Left hindlimb (tissue), 1 donor: ENCODE data around the gene SUPT3H.

ENCODE experiments used
- DNase-seq: peaks from one replicate; pipeline ENCODE4 v3.0.0-alpha.2; 2018

Gene SUPT3H

DNA sequence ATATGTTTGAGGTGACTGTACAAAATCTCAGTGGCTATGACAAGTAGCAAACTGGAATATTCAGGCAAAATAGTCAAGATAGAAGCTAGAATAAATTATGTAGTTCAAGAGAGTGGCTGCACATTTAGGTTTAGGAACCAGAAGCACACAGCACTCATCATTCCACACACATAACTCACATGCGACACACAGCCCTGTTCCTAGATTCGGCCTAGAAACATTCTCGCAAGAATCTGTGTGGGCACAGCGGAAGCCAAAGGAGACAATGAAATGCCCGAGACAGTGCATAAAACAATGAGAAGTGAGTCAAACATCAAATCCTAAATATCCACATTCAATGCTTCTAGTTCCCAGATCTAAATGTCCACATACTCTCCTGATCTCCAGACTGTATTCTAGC, 9.5 kb upstream of the SUPT3H start:
- no peak for DNase-seq

DNA sequence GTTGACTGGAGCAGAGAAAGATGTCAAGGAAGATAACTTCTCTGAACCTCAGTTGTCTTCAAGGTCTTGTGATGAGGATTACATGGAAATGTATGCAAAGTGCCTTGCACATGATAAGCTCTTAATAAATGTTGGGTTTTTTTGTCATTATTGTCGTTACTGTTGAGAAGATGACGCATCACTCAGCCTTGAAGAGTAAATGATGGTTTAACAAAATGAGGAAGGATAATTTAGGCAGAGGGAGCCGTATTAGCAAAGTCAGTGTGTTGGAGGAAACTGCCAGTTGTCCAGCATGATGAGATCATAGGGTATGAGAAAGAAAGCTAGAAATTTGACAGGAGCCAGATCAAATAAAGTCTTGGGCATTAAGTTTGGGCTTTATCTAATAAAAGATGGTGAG, 8.8 kb upstream of the SUPT3H start:
- DNase-seq, result no peak

- no peak for DNase-seq
Measured at GRCh38 chr6:45382391-45382790, 4.7 kb upstream of the SUPT3H start.

GRCh38 chr6:45378334-45378926, 696 bp upstream of the SUPT3H start:
- DNase-seq, result no peak

- DNase-seq, result no peak
Measured at GRCh38 chr6:45377043-45377553, 636 bp downstream of the SUPT3H start.

- DNase-seq, result no peak
Measured at GRCh38 chr6:45376310-45377042, 1.3 kb downstream of the SUPT3H start.

DNA sequence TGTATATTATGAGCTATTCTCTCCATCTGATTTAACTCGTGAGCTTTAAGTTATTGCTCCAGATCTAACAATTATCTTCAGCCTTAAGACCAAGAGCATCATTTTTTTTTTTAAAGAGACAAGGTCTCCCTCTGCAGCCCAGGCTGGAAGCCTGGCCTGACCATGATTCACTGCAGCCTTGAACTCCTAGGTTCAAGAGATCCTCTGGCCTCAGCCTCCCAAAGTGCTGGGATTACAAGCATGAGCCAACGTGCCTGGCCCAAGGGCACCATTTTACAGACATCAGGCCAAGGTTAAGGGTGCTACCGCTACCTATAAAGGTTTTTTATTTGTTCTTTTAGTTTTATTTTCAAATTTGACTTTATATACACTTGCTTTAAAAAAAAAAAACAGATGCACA, 2.3 kb downstream of the SUPT3H start:
- DNase-seq, result no peak

DNA sequence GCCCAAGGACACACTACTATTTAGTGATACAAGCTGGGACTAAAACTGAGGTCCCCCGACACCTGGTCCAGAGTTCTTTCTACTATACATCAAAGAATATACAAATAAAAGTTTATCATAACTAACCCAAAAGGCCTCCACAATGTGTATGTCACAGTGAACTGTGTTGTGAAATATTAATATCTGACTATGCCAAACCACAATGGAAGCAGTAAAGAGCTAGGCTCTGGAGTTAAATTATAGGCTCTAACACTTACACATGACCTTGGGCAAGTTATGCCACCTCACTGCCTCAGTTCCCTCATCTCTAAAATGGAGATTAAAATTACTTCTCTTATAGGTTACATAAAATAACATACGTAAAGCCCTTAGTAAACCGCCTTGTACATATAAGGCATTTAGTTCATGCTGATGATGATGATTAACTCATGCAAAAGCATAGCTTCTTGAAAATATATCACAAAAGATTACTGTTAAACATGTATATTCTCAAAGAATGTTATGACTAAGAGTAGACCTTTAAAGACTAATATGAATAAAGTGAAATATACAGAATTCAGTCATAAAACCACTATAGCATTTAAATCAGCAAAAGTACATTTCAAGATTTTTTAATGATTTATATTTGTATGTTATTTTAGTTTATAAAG, 5.7 kb downstream of the SUPT3H start:
- DNase-seq, result no peak

- DNase-seq, result no peak
Measured at GRCh38 chr6:45369870-45370269, 7.9 kb downstream of the SUPT3H start.

DNA sequence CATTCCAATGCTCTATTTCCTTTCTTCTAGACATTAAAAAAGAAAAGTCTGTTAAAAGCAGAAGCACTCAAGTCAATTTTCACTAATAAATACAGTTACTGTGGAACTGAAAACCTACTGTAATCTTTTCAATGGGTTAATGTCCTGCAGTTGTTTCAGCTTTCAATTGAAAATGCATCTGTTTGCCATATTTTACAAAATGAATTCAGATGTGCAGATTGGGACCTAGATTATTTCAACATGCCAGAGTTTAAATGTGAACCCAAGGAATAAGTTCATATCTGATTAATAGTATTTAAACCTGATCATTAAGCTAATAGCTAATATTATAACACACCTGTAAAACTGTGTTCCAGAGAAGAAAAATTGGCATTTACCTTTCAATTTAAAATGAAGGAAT, 9.7 kb downstream of the SUPT3H start:
- no peak for DNase-seq

DNA sequence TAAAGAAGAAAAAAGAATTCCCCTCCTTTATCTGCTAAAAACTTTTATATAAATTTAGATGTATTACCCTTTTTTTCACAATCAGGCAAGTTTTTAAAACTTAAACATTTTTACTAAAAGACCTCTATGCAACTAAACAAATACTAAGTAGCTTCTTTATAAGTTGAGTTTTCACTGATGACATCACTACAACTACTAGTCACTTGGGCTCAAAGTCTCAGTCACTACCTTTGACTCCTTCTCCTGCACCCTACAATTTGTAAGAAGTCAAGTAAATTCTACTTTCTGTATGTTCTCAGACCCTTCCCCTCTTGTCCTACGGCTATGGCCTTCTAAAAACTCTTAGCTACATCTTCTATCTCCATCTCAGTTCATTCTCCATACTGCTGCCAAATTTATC, 11.2 kb downstream of the SUPT3H start:
- no peak for DNase-seq

DNA sequence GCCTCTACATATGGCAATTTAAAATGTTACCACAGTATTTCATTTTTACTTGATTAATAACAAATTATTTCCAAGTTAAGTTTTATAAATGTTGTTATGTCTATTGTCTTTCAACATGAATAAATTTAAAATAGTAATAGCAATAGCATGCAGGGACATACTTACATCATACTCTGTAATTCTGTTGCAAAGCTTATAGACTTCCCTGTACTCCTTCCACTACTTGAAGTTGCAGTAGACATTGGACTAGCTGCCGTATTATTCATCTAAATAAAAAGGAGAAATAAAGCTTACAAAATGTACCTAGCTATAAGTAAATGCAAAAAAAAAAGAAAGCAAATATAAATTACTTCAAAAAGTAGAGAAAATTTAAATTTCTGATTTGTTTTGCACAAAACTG, 12.7 kb downstream of the SUPT3H start:
- DNase-seq, result no peak

GRCh38 chr6:45364466-45364865, 13.3 kb downstream of the SUPT3H start:
- DNase-seq, result no peak

GRCh38 chr6:45353654-45354053, 24.1 kb downstream of the SUPT3H start:
- no peak for DNase-seq

DNA sequence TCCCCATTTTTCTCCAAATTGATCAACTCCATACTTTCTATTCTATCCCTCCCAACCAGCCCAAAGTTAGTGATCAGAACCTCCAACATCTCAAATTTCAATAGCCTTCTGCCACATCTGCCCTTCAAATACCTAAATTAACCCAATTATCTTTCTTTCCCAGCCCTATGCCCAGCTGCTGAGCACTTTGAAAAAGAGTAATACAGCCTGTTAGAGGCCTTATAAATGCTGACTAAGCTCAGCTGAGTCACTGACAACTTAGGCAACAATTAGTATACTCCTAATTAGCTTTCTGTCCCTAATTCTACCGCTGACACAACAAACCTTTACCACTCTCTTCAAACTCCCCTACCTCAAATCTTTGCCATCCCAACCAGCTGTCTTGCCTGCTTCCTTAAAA, 26.1 kb downstream of the SUPT3H start:
- no peak for DNase-seq

GRCh38 chr6:45351076-45351475, 26.7 kb downstream of the SUPT3H start:
- DNase-seq, result no peak

GRCh38 chr6:45350186-45350710, 27.5 kb downstream of the SUPT3H start:
- no peak for DNase-seq

- DNase-seq, result no peak
Measured at GRCh38 chr6:45344900-45345299, 32.8 kb downstream of the SUPT3H start.

DNA sequence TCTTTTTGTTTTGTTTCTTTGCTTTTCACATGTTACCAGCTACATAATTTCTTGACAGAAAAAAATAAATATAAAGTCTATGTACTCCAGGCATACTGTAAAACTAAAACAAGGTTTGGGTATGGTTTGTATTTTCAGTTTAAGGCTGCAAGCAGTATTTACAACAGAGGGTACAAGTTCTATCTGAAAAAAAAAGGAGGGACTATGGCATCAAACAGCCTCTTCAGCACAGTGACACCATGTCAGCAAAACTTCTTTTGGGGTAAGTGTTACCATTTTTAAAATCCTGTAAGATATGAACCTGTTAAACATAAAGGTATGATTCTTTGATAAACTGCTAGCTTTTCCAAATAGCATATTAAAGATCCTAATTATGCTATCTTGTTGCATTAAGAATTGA, 49.2 kb downstream of the SUPT3H start:
- no peak for DNase-seq

GRCh38 chr6:45327956-45328522, 49.7 kb downstream of the SUPT3H start, which contains the start of gene RUNX2:
Gene RUNX2, plus strand, starts transcription at chr6:45328330. Its CDS starts 397 bp downstream, at chr6:45328727.
- DNase-seq, result peak; percentile 66

DNA sequence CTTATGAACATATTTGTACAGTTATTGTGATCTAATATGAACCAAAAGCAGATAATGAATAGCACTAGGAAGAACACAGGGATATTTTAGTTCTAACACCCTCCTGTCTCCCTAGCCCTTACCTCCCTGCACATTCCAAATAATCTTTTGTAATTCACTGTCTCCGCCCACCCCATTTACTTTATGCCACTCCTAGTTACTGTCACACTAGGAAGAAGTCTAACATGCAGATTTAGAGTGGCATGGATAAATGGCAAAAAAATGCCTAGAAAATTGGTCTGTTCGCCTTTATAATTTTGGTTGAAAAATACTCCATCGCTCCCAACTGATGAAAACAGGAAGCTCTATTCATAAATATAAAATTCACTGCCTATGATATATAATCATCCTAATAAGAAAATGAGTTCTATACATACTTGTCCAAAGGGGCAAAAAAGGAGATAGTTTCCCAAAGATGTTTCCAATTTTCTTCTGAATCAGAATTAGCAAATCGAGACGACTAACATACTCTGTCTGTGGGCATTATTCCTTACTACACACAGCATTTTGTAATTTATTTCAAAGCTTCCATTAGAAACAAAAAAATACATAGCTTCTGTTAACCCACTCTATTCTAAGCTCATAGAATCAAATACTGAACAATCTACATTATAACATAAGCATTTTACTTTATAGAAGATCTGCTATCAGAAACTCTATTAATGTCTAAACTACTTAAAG, 50.9 kb downstream of the SUPT3H start:
- no peak for DNase-seq

DNA sequence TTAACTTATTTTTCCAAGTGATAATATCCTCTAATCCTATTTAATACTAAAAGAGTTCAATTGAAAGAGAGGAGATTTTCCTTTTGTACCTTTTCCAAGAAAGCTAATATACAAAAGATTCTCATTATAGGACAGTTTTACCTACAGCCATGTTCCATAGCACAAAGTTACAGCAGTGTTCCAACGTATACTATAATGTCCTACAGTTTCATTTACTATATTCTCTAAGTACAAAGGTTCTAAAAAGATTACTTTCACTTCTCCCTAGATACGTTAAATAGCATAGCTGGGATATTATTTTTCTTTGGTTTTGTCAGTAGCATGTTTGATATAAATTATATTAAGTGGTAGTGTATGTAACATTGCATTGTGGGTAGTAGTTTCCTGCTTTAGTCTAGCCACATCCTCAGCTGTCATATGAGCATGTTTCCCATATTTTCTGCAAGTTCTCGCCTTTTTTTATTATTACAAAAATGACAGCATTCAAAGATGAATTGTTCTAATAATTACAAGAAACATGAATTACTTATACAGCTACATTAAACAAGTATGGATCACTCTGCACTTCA, 54.0 kb downstream of the SUPT3H start:
- DNase-seq, result no peak
